Measurements from ENCODE around the gene UTP25.

GRCh38 chr1:209878964-209879363, 51.2 kb downstream of the UTP25 start:
- TF ChIP-seq CTCF (IDR thresholded peaks at IDR 0.05; ENCODE audit: low read depth, low read length) (no peak), EZH2phosphoT487 (IDR thresholded peaks at IDR 0.05; ENCODE audit: low read depth) (no peak)
